K562 (cell line): Measurements from ENCODE around the gene ZNF200. TPM values are rescaled to one million over a fixed set of nuclear protein-coding genes. Genes with fewer than 3 reads are reported as not detected.
A peak's percentile ranks its signal among the peaks of the same experiment; 100 is the strongest.

Source experiments
- MBD2 ChIP-seq: sonication (generic); IDR thresholded peaks from 2 replicates; pipeline ENCODE4 v1.6.1; 2016; ENCODE audit warnings: low read depth, borderline replicate concordance
- SRSF7 ChIP-seq: fragments of 200-400 bp; formaldehyde crosslinking; optimal IDR thresholded peaks from 2 replicates; pipeline ENCODE3; 2017; ENCODE audit warnings: mild to moderate bottlenecking, low read depth, low read length
- ZNF133 ChIP-seq: fragments of 250-450 bp; sonication (Bioruptor Pico); IDR thresholded peaks from 2 replicates; pipeline ENCODE4 v1.4.0; 2020; ENCODE audit warnings: mild to moderate bottlenecking
- ZNF347 ChIP-seq: fragments of 450-650 bp; formaldehyde crosslinking; IDR thresholded peaks from 2 replicates; pipeline ENCODE4 v1.4.0; 2020; ENCODE audit warnings: low read depth, mild to moderate bottlenecking, moderate library complexity
- polyA plus RNA-seq, 8 experiments: library from polyadenylated mRNA; depleted of rRNA in 4 of 8; stranded (reverse) in 5 of 8; unstranded in 3 of 8; fragments of >200 nt; fragmentation: Nextera tagmentation in 2 of 8; fragmentation: Illumina TruSeq in 1 of 8; extraction: Ambion mirVana in 2 of 8; extraction: Trizol in 1 of 8; gene quantifications; 2 replicates each; pipeline versions ENCODE4 v1.2.1 to v1.2.3, GENCODE V29; 2011 to 2014; ENCODE audit warnings: inconsistent platforms in 1 of 8, missing spikeins in 1 of 8
- total RNA-seq, 7 experiments: library from RNA; depleted of rRNA in 6 of 7; stranded (reverse); fragments of >200 nt in 6 of 7; fragmentation: Illumina TruSeq in 2 of 7; extraction: Trizol in 2 of 7; gene quantifications; 2 replicates each; pipeline versions ENCODE4 v1.2.1 to v1.2.3, GENCODE V29; 2011 to 2021; ENCODE audit warnings: low replicate concordance in 1 of 7
- TF ChIP-seq, protein P1 (sequence below): fragments of 250-450 bp; sonication (Bioruptor Pico); IDR thresholded peaks from 2 replicates; pipeline ENCODE4 v1.4.0; 2020; ENCODE audit warnings: mild to moderate bottlenecking, moderate library complexity, borderline replicate concordance
- TF ChIP-seq, protein P2 (sequence below), 2 experiments: fragments of 450-650 bp in 1 of 2; sonication (generic) in 1 of 2; formaldehyde crosslinking in 1 of 2; IDR thresholded peaks; 2 replicates each; pipeline versions ENCODE4 v1.7.1 to v1.9.0; 2016 to 2022; ENCODE audit warnings: inconsistent platforms in 1 of 2, mild to moderate bottlenecking in 1 of 2, missing genetic modification reagents in 1 of 2
- TF ChIP-seq, protein P3 (sequence below): fragments of 250-450 bp; sonication (Bioruptor Pico); IDR thresholded peaks from 2 replicates; pipeline ENCODE4 v1.8.0; 2021; ENCODE audit warnings: moderate library complexity, mild to moderate bottlenecking, inconsistent platforms
- TF ChIP-seq, protein P4 (sequence below), 2 experiments: fragments of 150-350 bp in 1 of 2; IDR thresholded peaks; 2 replicates each; pipeline ENCODE4 v1.6.1; 2012 to 2016; ENCODE audit warnings: low read depth in 2 of 2, low read length in 2 of 2, mild to moderate bottlenecking in 1 of 2, moderate library complexity in 1 of 2

ZNF200 gene
- total and polyA plus RNA-seq, 9 of the 15 experiments (the other 6 are each of a cell fraction or from before 2014, with no cell fraction given): 4.8 to 14.5 (median 9.2) TPM

DNA sequence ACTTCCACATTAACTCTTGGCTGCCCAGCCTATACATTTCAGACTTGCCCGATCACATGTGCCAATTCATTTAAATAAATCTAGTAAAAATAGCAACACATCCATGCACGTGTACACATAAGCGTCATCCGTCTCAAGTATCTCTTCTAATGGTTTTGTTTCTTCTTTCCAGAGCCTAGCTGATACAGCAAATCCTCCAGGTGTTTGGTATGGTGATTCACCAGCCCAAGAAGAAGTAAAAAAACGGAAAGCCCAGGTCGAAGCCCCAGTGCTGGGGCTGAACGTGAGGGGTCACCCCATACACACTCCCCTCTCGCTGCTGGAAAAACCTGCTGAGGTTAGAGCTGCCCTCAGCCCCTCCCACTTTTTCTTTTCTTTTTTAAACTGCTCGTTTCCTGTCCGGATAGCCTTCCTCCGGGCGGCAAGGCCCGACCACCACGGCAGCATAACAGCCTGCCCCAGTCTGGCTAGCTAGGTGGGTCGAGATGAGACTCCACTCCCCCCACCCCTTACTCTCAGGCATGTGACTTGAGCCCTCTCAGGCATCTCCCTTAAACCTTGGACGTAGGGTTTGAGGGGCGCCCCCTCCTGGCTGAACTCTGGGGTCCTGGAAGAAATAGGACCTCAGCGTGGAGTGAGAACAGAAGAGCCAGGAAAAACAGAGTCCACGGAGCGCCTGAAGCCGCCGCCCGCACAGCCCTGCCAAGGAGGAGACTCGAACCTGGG is 60.9 kb downstream of the ZNF200 start (continued):
- TF ChIP-seq, protein P1, sequence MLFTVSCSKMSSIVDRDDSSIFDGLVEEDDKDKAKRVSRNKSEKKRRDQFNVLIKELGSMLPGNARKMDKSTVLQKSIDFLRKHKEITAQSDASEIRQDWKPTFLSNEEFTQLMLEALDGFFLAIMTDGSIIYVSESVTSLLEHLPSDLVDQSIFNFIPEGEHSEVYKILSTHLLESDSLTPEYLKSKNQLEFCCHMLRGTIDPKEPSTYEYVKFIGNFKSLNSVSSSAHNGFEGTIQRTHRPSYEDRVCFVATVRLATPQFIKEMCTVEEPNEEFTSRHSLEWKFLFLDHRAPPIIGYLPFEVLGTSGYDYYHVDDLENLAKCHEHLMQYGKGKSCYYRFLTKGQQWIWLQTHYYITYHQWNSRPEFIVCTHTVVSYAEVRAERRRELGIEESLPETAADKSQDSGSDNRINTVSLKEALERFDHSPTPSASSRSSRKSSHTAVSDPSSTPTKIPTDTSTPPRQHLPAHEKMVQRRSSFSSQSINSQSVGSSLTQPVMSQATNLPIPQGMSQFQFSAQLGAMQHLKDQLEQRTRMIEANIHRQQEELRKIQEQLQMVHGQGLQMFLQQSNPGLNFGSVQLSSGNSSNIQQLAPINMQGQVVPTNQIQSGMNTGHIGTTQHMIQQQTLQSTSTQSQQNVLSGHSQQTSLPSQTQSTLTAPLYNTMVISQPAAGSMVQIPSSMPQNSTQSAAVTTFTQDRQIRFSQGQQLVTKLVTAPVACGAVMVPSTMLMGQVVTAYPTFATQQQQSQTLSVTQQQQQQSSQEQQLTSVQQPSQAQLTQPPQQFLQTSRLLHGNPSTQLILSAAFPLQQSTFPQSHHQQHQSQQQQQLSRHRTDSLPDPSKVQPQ (CRISPR knock-in tag): no peak
- TF ChIP-seq, protein P2, sequence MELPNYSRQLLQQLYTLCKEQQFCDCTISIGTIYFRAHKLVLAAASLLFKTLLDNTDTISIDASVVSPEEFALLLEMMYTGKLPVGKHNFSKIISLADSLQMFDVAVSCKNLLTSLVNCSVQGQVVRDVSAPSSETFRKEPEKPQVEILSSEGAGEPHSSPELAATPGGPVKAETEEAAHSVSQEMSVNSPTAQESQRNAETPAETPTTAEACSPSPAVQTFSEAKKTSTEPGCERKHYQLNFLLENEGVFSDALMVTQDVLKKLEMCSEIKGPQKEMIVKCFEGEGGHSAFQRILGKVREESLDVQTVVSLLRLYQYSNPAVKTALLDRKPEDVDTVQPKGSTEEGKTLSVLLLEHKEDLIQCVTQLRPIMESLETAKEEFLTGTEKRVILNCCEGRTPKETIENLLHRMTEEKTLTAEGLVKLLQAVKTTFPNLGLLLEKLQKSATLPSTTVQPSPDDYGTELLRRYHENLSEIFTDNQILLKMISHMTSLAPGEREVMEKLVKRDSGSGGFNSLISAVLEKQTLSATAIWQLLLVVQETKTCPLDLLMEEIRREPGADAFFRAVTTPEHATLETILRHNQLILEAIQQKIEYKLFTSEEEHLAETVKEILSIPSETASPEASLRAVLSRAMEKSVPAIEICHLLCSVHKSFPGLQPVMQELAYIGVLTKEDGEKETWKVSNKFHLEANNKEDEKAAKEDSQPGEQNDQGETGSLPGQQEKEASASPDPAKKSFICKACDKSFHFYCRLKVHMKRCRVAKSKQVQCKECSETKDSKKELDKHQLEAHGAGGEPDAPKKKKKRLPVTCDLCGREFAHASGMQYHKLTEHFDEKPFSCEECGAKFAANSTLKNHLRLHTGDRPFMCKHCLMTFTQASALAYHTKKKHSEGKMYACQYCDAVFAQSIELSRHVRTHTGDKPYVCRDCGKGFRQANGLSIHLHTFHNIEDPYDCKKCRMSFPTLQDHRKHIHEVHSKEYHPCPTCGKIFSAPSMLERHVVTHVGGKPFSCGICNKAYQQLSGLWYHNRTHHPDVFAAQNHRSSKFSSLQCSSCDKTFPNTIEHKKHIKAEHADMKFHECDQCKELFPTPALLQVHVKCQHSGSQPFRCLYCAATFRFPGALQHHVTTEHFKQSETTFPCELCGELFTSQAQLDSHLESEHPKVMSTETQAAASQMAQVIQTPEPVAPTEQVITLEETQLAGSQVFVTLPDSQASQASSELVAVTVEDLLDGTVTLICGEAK (IDR thresholded peaks at IDR 0.05): no peak
- TF ChIP-seq, protein P2 (CRISPR knock-in tag; IDR thresholded peaks at IDR 0.05): 0 out of 2 replicates have a peak, but pooled peaks have one; percentile 23
- TF ChIP-seq SRSF7: no peak
- no peak for TF ChIP-seq ZNF347 (CRISPR knock-in tag)
- TF ChIP-seq, protein P3, sequence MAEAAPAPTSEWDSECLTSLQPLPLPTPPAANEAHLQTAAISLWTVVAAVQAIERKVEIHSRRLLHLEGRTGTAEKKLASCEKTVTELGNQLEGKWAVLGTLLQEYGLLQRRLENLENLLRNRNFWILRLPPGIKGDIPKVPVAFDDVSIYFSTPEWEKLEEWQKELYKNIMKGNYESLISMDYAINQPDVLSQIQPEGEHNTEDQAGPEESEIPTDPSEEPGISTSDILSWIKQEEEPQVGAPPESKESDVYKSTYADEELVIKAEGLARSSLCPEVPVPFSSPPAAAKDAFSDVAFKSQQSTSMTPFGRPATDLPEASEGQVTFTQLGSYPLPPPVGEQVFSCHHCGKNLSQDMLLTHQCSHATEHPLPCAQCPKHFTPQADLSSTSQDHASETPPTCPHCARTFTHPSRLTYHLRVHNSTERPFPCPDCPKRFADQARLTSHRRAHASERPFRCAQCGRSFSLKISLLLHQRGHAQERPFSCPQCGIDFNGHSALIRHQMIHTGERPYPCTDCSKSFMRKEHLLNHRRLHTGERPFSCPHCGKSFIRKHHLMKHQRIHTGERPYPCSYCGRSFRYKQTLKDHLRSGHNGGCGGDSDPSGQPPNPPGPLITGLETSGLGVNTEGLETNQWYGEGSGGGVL (CRISPR knock-in tag): no peak
- no peak for TF ChIP-seq ZNF133 (CRISPR knock-in tag)
- no peak for TF ChIP-seq MBD2
- TF ChIP-seq, protein P4, sequence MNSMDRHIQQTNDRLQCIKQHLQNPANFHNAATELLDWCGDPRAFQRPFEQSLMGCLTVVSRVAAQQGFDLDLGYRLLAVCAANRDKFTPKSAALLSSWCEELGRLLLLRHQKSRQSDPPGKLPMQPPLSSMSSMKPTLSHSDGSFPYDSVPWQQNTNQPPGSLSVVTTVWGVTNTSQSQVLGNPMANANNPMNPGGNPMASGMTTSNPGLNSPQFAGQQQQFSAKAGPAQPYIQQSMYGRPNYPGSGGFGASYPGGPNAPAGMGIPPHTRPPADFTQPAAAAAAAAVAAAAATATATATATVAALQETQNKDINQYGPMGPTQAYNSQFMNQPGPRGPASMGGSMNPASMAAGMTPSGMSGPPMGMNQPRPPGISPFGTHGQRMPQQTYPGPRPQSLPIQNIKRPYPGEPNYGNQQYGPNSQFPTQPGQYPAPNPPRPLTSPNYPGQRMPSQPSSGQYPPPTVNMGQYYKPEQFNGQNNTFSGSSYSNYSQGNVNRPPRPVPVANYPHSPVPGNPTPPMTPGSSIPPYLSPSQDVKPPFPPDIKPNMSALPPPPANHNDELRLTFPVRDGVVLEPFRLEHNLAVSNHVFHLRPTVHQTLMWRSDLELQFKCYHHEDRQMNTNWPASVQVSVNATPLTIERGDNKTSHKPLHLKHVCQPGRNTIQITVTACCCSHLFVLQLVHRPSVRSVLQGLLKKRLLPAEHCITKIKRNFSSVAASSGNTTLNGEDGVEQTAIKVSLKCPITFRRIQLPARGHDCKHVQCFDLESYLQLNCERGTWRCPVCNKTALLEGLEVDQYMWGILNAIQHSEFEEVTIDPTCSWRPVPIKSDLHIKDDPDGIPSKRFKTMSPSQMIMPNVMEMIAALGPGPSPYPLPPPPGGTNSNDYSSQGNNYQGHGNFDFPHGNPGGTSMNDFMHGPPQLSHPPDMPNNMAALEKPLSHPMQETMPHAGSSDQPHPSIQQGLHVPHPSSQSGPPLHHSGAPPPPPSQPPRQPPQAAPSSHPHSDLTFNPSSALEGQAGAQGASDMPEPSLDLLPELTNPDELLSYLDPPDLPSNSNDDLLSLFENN (IDR thresholded peaks at IDR 0.05; ENCODE audit: low read depth in 2 of 2, low read length in 2 of 2): no peak
